SK-N-SH (cell line): ENCODE data around the gene USP32.

ENCODE experiments used
- CTCF ChIP-seq: fragments of 200-600 bp; sonication (generic); IDR thresholded peaks from 2 replicates; pipeline ENCODE4 v1.6.1; 2017; ENCODE audit warnings: antibody characterized with exemption, mild to moderate bottlenecking, moderate library complexity
- EZH2phosphoT487 ChIP-seq: fragments of 200-600 bp; sonication (generic); IDR thresholded peaks from 2 replicates; pipeline ENCODE4 v1.6.1; 2017; ENCODE audit warnings: low read depth, mixed run types, mild to moderate bottlenecking, antibody characterized with exemption, moderate library complexity, borderline replicate concordance
- FOXJ3 ChIP-seq: sonication (generic); formaldehyde crosslinking; IDR thresholded peaks from 2 replicates; pipeline ENCODE4 v1.5.1; 2020; ENCODE audit warnings: mild to moderate bottlenecking, missing genetic modification reagents

GRCh38 chr17:60321336-60322055 is 70.4 kb downstream of the USP32 start:
- TF ChIP-seq CTCF (no peak), FOXJ3 (CRISPR knock-in tag) (no peak), EZH2phosphoT487 (no peak)
